Large intestine (tissue), 3 donors: ENCODE results near the gene GPX3. TPM values are rescaled to one million over a fixed set of nuclear protein-coding genes. Genes with fewer than 3 reads are reported as not detected.
A peak's percentile ranks its signal among the peaks of the same experiment; 100 is the strongest.

Experiments
- DNase-seq, 2 donors: peaks; one replicate each; pipeline versions ENCODE4 v3.0.0 to v3.0.0-alpha.2; 2013
- H3K27ac ChIP-seq: one replicate; pipeline ENCODE4 v1.5.1; 2013; ENCODE audit warnings: low read length
- H3K27me3 ChIP-seq: 2 replicates; pipeline ENCODE4 v1.6.1; 2013; ENCODE audit warnings: low read length; ENCODE audit not compliant: control insufficient read depth, insufficient read depth
- H3K36me3 ChIP-seq: 2 replicates; pipeline ENCODE4 v1.6.1; 2013; ENCODE audit warnings: low read length; ENCODE audit not compliant: control insufficient read depth, insufficient read depth
- H3K4me1 ChIP-seq: one replicate; pipeline ENCODE4 v1.6.1; 2013; ENCODE audit warnings: low read length; ENCODE audit not compliant: control insufficient read depth, insufficient read depth
- H3K4me3 ChIP-seq: one replicate; pipeline ENCODE4 v1.5.1; 2013; ENCODE audit warnings: low read length
- H3K9me3 ChIP-seq: one replicate; pipeline ENCODE4 v1.6.1; 2013; ENCODE audit warnings: mild to moderate bottlenecking, low read depth, low read length, moderate library complexity; ENCODE audit not compliant: control insufficient read depth
- WGBS: methylation state at CpG from one replicate; pipeline ENCODE4 v1.1.5; 2013; ENCODE audit warnings: low lambda C conversion rate; ENCODE audit not compliant: insufficient coverage; 5-methylcytosine and 5-hydroxymethylcytosine counted together
- polyA plus RNA-seq: library from polyadenylated mRNA; unstranded; fragments of 120-200 nt; gene quantifications from one replicate; pipeline ENCODE4 v1.2.1, GENCODE V29; 2013

Gene GPX3
- polyA plus RNA-seq, 1 donor: 34.3 TPM

- Histone ChIP-seq H3K36me3 (peaks cover 44% of the 10 kb centered on the region), H3K4me1 (peaks cover 10% of the 10 kb centered on the region)
- no CpG with 5 or more reads among the region's 6 CpGs for WGBS
Observed at GRCh38 chr5:151066920-151067319, 46.5 kb downstream of the GPX3 start.

GRCh38 chr5:151067632-151068432, 47.4 kb downstream of the GPX3 start:
- Histone ChIP-seq H3K4me1 (peaks cover 10% of the 10 kb centered on the region), H3K27ac (no peak overlapping the region)
- no CpG with 5 or more reads among the region's 14 CpGs for WGBS

More at GRCh38 chr5:151066920-151067319, 46.5 kb downstream of the GPX3 start:
- H3K27ac ChIP-seq: no peak overlapping the region
- no peak overlapping the region for H3K4me3 ChIP-seq
- no peaks in the 10 kb centered on the region for H3K27me3 ChIP-seq
- DNase-seq: no peak
- H3K9me3 ChIP-seq: no peaks in the 10 kb centered on the region

DNA sequence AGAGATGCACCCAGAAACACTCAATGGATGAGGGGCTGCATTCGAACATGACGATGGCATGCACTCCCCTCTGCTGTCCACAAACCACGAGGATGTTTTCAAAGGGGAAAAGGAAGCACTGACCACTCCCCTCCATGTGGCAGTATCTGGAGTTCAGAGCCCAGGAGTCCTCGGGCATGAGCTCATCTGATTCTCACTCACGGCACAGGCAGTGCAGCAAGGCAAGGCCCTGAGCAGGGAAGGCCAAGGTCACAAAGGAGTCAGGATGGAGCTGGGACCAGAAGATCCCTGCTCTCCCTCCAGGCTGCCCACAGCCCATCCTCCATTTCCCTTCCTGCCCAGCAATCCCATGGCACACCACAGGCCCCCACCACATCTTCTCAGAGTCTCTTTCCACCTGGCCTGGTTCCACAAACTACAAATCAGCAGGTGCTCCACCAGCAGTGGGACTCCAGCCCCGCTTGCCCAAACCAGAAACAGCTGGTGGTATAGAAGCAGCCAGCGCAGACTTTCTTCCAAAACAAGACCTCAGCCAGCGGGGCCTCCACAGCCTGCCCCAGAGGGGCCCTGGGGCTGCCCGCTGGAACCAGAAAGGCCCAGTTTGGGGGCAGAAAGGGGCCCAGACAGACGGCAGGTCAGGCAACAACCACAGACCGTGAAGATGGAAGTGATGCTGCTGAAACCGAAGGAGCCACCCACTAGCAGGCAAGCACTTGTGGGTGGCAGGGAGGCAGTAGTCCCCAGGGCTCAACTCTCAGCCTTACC, 48.2 kb downstream of the GPX3 start:
- Histone ChIP-seq H3K27me3 (no peaks in the 10 kb centered on the region), H3K9me3 (no peaks in the 10 kb centered on the region), H3K4me3 (no peak overlapping the region), H3K36me3 (peaks cover 28% of the 10 kb centered on the region), H3K27ac (no peak overlapping the region), H3K4me1 (peaks cover 8% of the 10 kb centered on the region)
- no CpG with 5 or more reads among the region's 12 CpGs for WGBS
- no peak for DNase-seq

More at GRCh38 chr5:151067632-151068432, 47.4 kb downstream of the GPX3 start:
- DNase-seq: no peak
- no peak overlapping the region for H3K4me3 ChIP-seq
- H3K36me3 ChIP-seq: peaks cover 35% of the 10 kb centered on the region
- H3K9me3 ChIP-seq: no peaks in the 10 kb centered on the region
- H3K27me3 ChIP-seq: no peaks in the 10 kb centered on the region

DNA sequence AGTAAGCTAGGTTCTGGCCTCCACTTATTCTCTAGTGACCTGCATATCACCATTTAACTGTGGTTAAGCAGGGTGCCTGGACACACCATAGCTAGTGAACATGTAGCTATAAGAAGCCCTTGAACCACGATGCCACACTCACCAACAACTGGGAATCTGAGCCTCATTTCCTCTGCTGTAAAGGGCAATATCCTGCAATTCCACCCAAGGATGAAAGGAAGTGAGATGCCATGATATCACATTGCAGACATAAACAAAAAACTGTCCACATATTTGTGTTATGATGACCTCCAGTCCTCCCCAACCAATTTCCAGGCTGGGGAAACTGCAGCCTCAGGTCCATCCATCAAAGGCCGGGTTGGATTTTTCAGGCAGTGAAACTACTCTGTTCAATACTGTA, 50.1 kb downstream of the GPX3 start:
- Histone ChIP-seq H3K27me3 (no peaks in the 10 kb centered on the region), H3K9me3 (no peaks in the 10 kb centered on the region), H3K36me3 (peaks cover 28% of the 10 kb centered on the region), H3K27ac (no peak overlapping the region), H3K4me3 (no peak overlapping the region), H3K4me1 (no peaks in the 10 kb centered on the region)
- no peak for DNase-seq
- no CpG with 5 or more reads among the region's 2 CpGs for WGBS

GRCh38 chr5:151071021-151071420, 50.6 kb downstream of the GPX3 start:
- Histone ChIP-seq H3K4me1 (no peaks in the 10 kb centered on the region), H3K27ac (no peak overlapping the region), H3K9me3 (no peaks in the 10 kb centered on the region), H3K36me3 (peaks cover 28% of the 10 kb centered on the region), H3K4me3 (no peak overlapping the region), H3K27me3 (no peaks in the 10 kb centered on the region)
- DNase-seq: no peak
- WGBS: no CpG with 5 or more reads among the region's 4 CpGs

DNA sequence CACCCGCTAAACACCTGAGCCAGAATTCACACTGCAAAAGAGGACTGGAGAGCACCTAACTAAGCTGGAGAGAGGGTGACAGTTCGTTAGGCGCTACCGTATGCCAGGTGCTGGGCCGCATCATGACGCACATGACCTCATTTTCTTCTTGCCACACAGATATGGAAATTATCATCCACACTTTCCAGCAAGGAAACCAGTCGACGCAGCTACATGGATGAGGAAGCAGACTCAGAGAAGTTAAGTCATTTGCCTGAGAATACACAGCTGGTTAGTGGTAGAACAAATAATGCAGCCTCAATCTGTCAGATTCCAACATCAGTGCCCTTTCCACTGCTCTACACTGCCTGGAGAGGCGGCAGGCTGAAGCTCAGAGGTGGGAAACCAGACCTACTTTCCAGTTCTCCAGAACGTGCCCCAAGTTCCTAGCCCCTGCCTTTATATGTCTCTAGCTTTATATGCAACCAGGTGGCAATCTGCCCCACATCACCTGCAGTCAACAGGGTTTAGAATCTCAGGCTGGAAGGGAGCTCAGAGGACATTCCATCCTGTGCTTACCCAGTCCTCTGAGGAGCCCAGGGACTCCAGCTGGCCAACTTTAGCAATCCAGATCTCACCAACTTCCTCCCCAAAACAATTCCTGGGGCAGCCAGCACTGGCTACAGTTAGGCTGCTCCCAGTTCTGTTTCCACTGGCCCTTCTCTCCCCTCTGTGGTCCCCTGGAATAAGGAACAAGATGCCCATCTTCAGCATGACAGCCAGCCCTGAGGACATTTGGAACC, 51.6 kb downstream of the GPX3 start:
- DNase-seq: no peak
- Histone ChIP-seq H3K36me3 (peaks cover 22% of the 10 kb centered on the region), H3K27me3 (no peaks in the 10 kb centered on the region), H3K4me3 (no peak overlapping the region), H3K9me3 (no peaks in the 10 kb centered on the region), H3K4me1 (no peaks in the 10 kb centered on the region), H3K27ac (no peak overlapping the region)
- WGBS: 90% methylated on average over 2 of the region's 10 CpGs

- peak in 1 of 2 donors; percentile 51 for DNase-seq
- WGBS: no CpG with 5 or more reads among the region's 5 CpGs
- peaks cover 21% of the 10 kb centered on the region for H3K36me3 ChIP-seq
- H3K27me3 ChIP-seq: no peaks in the 10 kb centered on the region
- no peaks in the 10 kb centered on the region for H3K9me3 ChIP-seq
- H3K4me3 ChIP-seq: no peak overlapping the region
- no peaks in the 10 kb centered on the region for H3K4me1 ChIP-seq
- H3K27ac ChIP-seq: no peak overlapping the region
Observed at GRCh38 chr5:151072630-151073025, 52.2 kb downstream of the GPX3 start.

DNA sequence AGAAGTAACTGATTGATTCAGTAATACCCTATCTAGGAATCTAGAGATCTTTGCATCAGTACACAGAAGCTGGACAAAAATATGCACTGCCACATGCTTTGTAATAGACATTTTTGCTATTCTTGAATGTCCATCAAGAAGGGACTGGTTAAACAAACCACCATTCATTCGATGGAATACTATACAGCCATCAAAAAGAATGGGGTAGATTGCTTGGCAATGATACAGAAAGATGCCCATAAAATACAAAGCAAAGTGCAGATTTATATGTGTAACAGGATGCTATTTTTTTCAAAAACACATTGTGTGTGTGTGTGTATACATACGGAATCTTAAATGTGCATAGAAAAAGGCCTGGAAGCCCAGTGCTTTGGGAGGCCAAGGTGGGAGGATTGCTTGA, 52.9 kb downstream of the GPX3 start:
- H3K9me3 ChIP-seq: no peaks in the 10 kb centered on the region
- H3K36me3 ChIP-seq: peaks cover 18% of the 10 kb centered on the region
- H3K4me3 ChIP-seq: no peak overlapping the region
- H3K27me3 ChIP-seq: no peaks in the 10 kb centered on the region
- WGBS: no CpG with 5 or more reads among the region's 2 CpGs
- no peak for DNase-seq
- no peaks in the 10 kb centered on the region for H3K4me1 ChIP-seq
- no peak overlapping the region for H3K27ac ChIP-seq

GRCh38 chr5:151074557-151074956, 54.2 kb downstream of the GPX3 start:
- H3K4me1 ChIP-seq: peaks cover under 1% of the 10 kb centered on the region
- H3K27ac ChIP-seq: no peak overlapping the region

DNA sequence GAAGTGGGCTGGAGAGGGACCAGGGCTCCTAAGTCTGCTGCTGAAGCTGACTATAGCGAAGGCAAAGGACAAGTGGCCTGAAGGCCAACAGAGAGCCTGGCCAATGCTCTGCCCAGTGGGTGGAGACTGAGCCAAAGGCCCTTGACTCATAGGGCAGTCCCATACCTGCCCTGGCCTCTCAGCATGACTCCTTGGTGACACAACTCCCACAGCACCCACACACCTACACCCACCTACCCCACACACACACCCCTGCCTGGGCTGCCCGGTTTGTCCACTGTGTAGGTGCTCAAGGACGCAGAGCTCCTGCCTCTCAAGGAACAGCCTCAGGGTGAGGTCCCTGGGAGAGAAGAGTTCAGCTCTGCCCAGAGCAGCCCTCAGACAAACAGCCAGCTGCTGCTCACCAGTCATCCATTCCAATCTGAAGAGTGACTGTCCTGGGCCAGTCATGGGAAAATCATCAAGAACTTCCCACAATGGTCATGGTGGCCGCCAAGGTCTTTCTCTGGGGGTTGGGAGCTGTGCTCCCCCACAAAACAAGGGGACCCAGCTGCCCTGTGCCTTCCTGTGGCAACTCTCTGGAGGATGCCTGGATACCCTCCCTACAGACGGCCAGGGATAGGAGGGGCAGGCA, 55.4 kb downstream of the GPX3 start:
- H3K27me3 ChIP-seq: no peaks in the 10 kb centered on the region
- WGBS: no CpG with 5 or more reads among the region's 5 CpGs
- H3K36me3 ChIP-seq: peaks cover 19% of the 10 kb centered on the region
- no peak overlapping the region for H3K4me3 ChIP-seq
- DNase-seq: peak in 1 of 2 donors; percentile 58
- H3K4me1 ChIP-seq: peaks cover 4% of the 10 kb centered on the region
- H3K9me3 ChIP-seq: no peaks in the 10 kb centered on the region
- H3K27ac ChIP-seq: peak overlapping the region; percentile 33

More at GRCh38 chr5:151074557-151074956, 54.2 kb downstream of the GPX3 start:
- no CpG with 5 or more reads among the region's 2 CpGs for whole genome bisulfite sequencing
- no peaks in the 10 kb centered on the region for H3K27me3 ChIP-seq
- H3K9me3 ChIP-seq: no peaks in the 10 kb centered on the region
- no peak overlapping the region for H3K4me3 ChIP-seq
- no peak for DNase-seq
- H3K36me3 ChIP-seq: peaks cover 22% of the 10 kb centered on the region
